H9 (cell line): ENCODE results near the gene CSMD2. TPM values are rescaled to one million over a fixed set of nuclear protein-coding genes. Genes with fewer than 3 reads are reported as not detected.

Source experiments
- DNase-seq: peaks from one replicate; pipeline ENCODE4 v3.0.0-alpha.2; 2017
- H2AFZ ChIP-seq: one replicate; pipeline ENCODE4 v1.6.1; 2013; ENCODE audit warnings: mild to moderate bottlenecking, low read length, control low read depth, moderate library complexity
- H2AK5ac ChIP-seq: 2 replicates; pipeline ENCODE4 v1.6.1; 2013; ENCODE audit warnings: low read length, control low read depth, mixed read lengths; ENCODE audit not compliant: insufficient read length
- H2BK120ac ChIP-seq: one replicate; pipeline ENCODE4 v1.6.1; 2013; ENCODE audit warnings: low read depth, mild to moderate bottlenecking, low read length, control low read depth, inconsistent platforms; ENCODE audit not compliant: poor library complexity, severe bottlenecking
- H2BK12ac ChIP-seq: 2 replicates; pipeline ENCODE4 v1.6.1; 2013; ENCODE audit warnings: low read length, control low read depth, mixed read lengths, low read depth; ENCODE audit not compliant: insufficient read length
- H2BK15ac ChIP-seq: 2 replicates; pipeline ENCODE4 v1.6.1; 2013; ENCODE audit warnings: low read depth, low read length, control low read depth
- H2BK20ac ChIP-seq: one replicate; pipeline ENCODE4 v1.6.1; 2013; ENCODE audit warnings: low read depth, mild to moderate bottlenecking, low read length, control low read depth, inconsistent platforms; ENCODE audit not compliant: poor library complexity, severe bottlenecking
- H2BK5ac ChIP-seq: 2 replicates; pipeline ENCODE4 v1.6.1; 2013; ENCODE audit warnings: low read length, control low read depth, mixed read lengths; ENCODE audit not compliant: insufficient read length
- H3K14ac ChIP-seq: 2 replicates; pipeline ENCODE4 v1.6.1; 2013; ENCODE audit warnings: low read length, control low read depth; ENCODE audit not compliant: insufficient read depth
- H3K18ac ChIP-seq: 2 replicates; pipeline ENCODE4 v1.6.1; 2013; ENCODE audit warnings: low read depth, mild to moderate bottlenecking, mixed read lengths, low read length, control low read depth; ENCODE audit not compliant: insufficient read length
- H3K23ac ChIP-seq: 2 replicates; pipeline ENCODE4 v1.6.1; 2013; ENCODE audit warnings: low read length, control low read depth, mixed read lengths, low read depth; ENCODE audit not compliant: insufficient read length
- H3K23me2 ChIP-seq: 2 replicates; pipeline ENCODE4 v1.6.1; 2013; ENCODE audit warnings: low read depth, mild to moderate bottlenecking, mixed read lengths, low read length, control low read depth; ENCODE audit not compliant: insufficient read length, poor library complexity, severe bottlenecking
- H3K27ac ChIP-seq: 2 replicates; pipeline ENCODE4 v1.5.1; 2013; ENCODE audit warnings: low read length, control low read depth, mixed read lengths, low read depth; ENCODE audit not compliant: insufficient read length
- H3K27me3 ChIP-seq: 2 replicates; pipeline ENCODE4 v1.6.1; 2013; ENCODE audit warnings: low read length, control low read depth, inconsistent platforms; ENCODE audit not compliant: insufficient read depth
- H3K4ac ChIP-seq: 2 replicates; pipeline ENCODE4 v1.6.1; 2013; ENCODE audit warnings: low read depth, mild to moderate bottlenecking, control low read depth, inconsistent platforms, low read length, moderate library complexity
- H3K4me1 ChIP-seq: 2 replicates; pipeline ENCODE4 v1.6.1; 2013; ENCODE audit warnings: low read length, control low read depth, inconsistent platforms; ENCODE audit not compliant: insufficient read depth
- H3K4me2 ChIP-seq: 2 replicates; pipeline ENCODE4 v1.6.1; 2013; ENCODE audit warnings: low read length, control low read depth, mixed read lengths; ENCODE audit not compliant: insufficient read length, insufficient read depth
- H3K56ac ChIP-seq: 2 replicates; pipeline ENCODE4 v1.6.1; 2013; ENCODE audit warnings: low read depth, mild to moderate bottlenecking, mixed read lengths, low read length, control low read depth; ENCODE audit not compliant: insufficient read length
- H3K79me1 ChIP-seq: 2 replicates; pipeline ENCODE4 v1.6.1; 2013; ENCODE audit warnings: low read depth, mild to moderate bottlenecking, moderate library complexity, low read length, control low read depth, inconsistent platforms; ENCODE audit not compliant: insufficient read depth, poor library complexity, severe bottlenecking
- H3K79me2 ChIP-seq: 2 replicates; pipeline ENCODE4 v1.6.1; 2013; ENCODE audit warnings: low read length, control low read depth, inconsistent platforms; ENCODE audit not compliant: insufficient read depth
- H3K9ac ChIP-seq: 2 replicates; pipeline ENCODE4 v1.6.1; 2013; ENCODE audit warnings: low read length, control low read depth, mixed read lengths; ENCODE audit not compliant: insufficient read length; ENCODE audit errors: extremely low read depth
- H3K9me3 ChIP-seq: one replicate; pipeline ENCODE4 v1.6.1; 2013; ENCODE audit warnings: low read depth, low read length, inconsistent platforms; ENCODE audit not compliant: control insufficient read depth
- H3T11ph ChIP-seq: one replicate; pipeline ENCODE4 v1.6.1; 2013; ENCODE audit warnings: mild to moderate bottlenecking, low read length, control low read depth, inconsistent platforms
- H4K20me1 ChIP-seq: one replicate; pipeline ENCODE4 v1.6.1; 2013; ENCODE audit not compliant: control insufficient read depth, insufficient read length, insufficient read depth
- H4K5ac ChIP-seq: 2 replicates; pipeline ENCODE4 v1.6.1; 2013; ENCODE audit warnings: low read depth, mild to moderate bottlenecking, mixed read lengths, low read length, control low read depth; ENCODE audit not compliant: insufficient read length
- H4K8ac ChIP-seq: replicated peaks from 2 replicates; pipeline ENCODE4 v1.6.1; 2013; ENCODE audit warnings: low read length, control low read depth, mixed read lengths, low read depth; ENCODE audit not compliant: insufficient read length
- H4K91ac ChIP-seq: 2 replicates; pipeline ENCODE4 v1.6.1; 2013; ENCODE audit warnings: low read depth, mild to moderate bottlenecking, moderate library complexity, mixed read lengths, low read length, control low read depth; ENCODE audit not compliant: insufficient read length
- H3K27ac Mint-ChIP-seq, 3 experiments: 2 replicates in 2 of 3; 3 replicates in 1 of 3; pipeline ENCODE4 v1.8.0; 2020 to 2021; ENCODE audit warnings: mixed read lengths in 3 of 3, mild to moderate bottlenecking in 1 of 3, moderate library complexity in 1 of 3
- H3K27me3 Mint-ChIP-seq: 2 replicates; pipeline ENCODE4 v1.8.0; 2021; ENCODE audit warnings: low read depth, mild to moderate bottlenecking, moderate library complexity, mixed read lengths
- H3K36me3 Mint-ChIP-seq, 3 experiments: 2 replicates in 2 of 3; 3 replicates in 1 of 3; pipeline ENCODE4 v1.8.0; 2020 to 2021; ENCODE audit warnings: low read depth in 3 of 3, mixed read lengths in 3 of 3; ENCODE audit not compliant: insufficient read depth in 1 of 3
- H3K4me1 Mint-ChIP-seq, 2 experiments: 2 replicates each; pipeline ENCODE4 v1.8.0; 2020; ENCODE audit warnings: mixed read lengths in 2 of 2
- H3K4me3 Mint-ChIP-seq, 2 experiments: 2 replicates in 1 of 2; 3 replicates in 1 of 2; pipeline ENCODE4 v1.8.0; 2020 to 2021; ENCODE audit warnings: mild to moderate bottlenecking in 2 of 2, mixed read lengths in 2 of 2, moderate library complexity in 1 of 2
- H3K9me3 Mint-ChIP-seq, 2 experiments: 2 replicates in 1 of 2; 3 replicates in 1 of 2; pipeline ENCODE4 v1.8.0; 2020; ENCODE audit warnings: mild to moderate bottlenecking in 2 of 2, mixed read lengths in 2 of 2, moderate library complexity in 1 of 2
- WGBS: extraction: QIAGEN DNeasy Blood & Tissue Kit; methylation state at CpG from one replicate; pipeline ENCODE4 v1.1.7; 2013; ENCODE audit warnings: missing lambda C conversion rate, low lambda C conversion rate, mixed read lengths; ENCODE audit not compliant: insufficient read length; ENCODE audit errors: extremely low coverage; 5-methylcytosine and 5-hydroxymethylcytosine counted together
- total RNA-seq: library from RNA; stranded (reverse); gene quantifications from 2 replicates; pipeline ENCODE4 v1.2.1, GENCODE V29; 2021
- TF ChIP-seq, protein P1 (sequence below): fragments of 200-600 bp; sonication (generic); conservative IDR thresholded peaks from 3 replicates; pipeline ENCODE4 v1.8.0; 2021; ENCODE audit warnings: antibody characterized with exemption, mild to moderate bottlenecking

Gene CSMD2
- total RNA-seq, 1 experiment from 2014 or later = 6.4 TPM

DNA sequence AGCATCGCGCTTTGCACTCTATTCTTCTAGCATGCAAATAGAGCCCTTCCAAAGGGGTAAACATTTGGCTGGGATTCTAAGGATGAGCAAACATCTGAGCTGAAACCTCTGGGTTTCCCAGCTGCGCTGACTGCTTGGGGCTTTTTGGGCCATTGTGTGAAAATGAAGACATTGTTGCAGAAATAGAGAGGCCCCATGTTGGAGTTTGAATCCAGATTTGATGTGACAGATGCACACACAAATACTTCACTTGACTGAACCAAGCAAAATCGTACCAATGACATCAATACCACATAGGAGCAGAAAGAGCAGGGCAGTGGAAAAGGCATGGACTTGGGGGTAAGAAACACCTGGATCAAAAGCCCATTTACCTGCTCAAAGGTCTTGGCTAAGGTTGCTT, 445.7 kb downstream of the CSMD2 start:
- H4K20me1 ChIP-seq = no peaks in the 10 kb centered on the region
- H3K27me3 Mint-ChIP-seq = no peaks in the 10 kb centered on the region

More for the DNA sequence above, 445.7 kb downstream of the CSMD2 start:
- H3K36me3 Mint-ChIP-seq = peaks cover 8 to 19% (median 10%) of the 10 kb centered on the region in 3 experiments; a peak in 6 of 7 replicates
- Histone ChIP-seq H3K4me1 (no peaks in the 10 kb centered on the region), H2BK120ac (no peak overlapping the region), H3K18ac (no peak overlapping the region), H3K9me3 (no peaks in the 10 kb centered on the region), H4K91ac (no peak overlapping the region), H3T11ph (no peak overlapping the region), H2BK15ac (no peak overlapping the region), H3K27me3 (no peaks in the 10 kb centered on the region), H3K27ac (no peak overlapping the region), H2AK5ac (no peak overlapping the region), H3K4me2 (no peak overlapping the region), H3K79me2 (no peaks in the 10 kb centered on the region), H3K79me1 (no peaks in the 10 kb centered on the region), H4K5ac (no peak overlapping the region), H2BK5ac (no peak overlapping the region), H3K23ac (no peak overlapping the region), H3K4ac (no peak overlapping the region), H3K14ac (no peak overlapping the region), H3K23me2 (no peaks in the 10 kb centered on the region), H3K56ac (no peak overlapping the region), H2AFZ (no peak overlapping the region), H2BK12ac (no peak overlapping the region), H4K8ac (no peak overlapping the region), H2BK20ac (no peak overlapping the region), H3K9ac (no peak overlapping the region)
- WGBS = no CpG with 5 or more reads among the region's 4 CpGs
- TF ChIP-seq, protein P1, sequence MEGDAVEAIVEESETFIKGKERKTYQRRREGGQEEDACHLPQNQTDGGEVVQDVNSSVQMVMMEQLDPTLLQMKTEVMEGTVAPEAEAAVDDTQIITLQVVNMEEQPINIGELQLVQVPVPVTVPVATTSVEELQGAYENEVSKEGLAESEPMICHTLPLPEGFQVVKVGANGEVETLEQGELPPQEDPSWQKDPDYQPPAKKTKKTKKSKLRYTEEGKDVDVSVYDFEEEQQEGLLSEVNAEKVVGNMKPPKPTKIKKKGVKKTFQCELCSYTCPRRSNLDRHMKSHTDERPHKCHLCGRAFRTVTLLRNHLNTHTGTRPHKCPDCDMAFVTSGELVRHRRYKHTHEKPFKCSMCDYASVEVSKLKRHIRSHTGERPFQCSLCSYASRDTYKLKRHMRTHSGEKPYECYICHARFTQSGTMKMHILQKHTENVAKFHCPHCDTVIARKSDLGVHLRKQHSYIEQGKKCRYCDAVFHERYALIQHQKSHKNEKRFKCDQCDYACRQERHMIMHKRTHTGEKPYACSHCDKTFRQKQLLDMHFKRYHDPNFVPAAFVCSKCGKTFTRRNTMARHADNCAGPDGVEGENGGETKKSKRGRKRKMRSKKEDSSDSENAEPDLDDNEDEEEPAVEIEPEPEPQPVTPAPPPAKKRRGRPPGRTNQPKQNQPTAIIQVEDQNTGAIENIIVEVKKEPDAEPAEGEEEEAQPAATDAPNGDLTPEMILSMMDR = no peak
- no peaks in the 10 kb centered on the region for H3K9me3 Mint-ChIP-seq
- H3K4me3 Mint-ChIP-seq = no peak overlapping the region
- no peak overlapping the region; a peak in 1 of 7 replicates for H3K27ac Mint-ChIP-seq
- H3K4me1 Mint-ChIP-seq = no peaks in the 10 kb centered on the region
- no peak for DNase-seq
